Cardiac muscle cell (in vitro differentiated cells and primary cell): ENCODE measurements around the gene NKX3-2. TPM values are rescaled to one million over a fixed set of nuclear protein-coding genes. Genes with fewer than 3 reads are reported as not detected.

Experiments used
- DNase-seq, 2 donors: peaks; one replicate each; pipeline versions ENCODE4 v3.0.0 to v3.0.0-alpha.2; 2010 to 2017; ENCODE audit warnings: low read depth in 1 of 2, low spot score in 1 of 2
- H3K27ac ChIP-seq: fragments of 200-600 bp; sonication (generic); 2 replicates; pipeline ENCODE4 v1.5.1; 2016
- H3K27me3 ChIP-seq: fragments of 200-600 bp; sonication (generic); 2 replicates; pipeline ENCODE4 v1.6.0; 2016; ENCODE audit warnings: control low read depth
- H3K36me3 ChIP-seq: fragments of 200-600 bp; sonication (generic); 2 replicates; pipeline ENCODE4 v1.5.1; 2016; ENCODE audit warnings: control low read depth
- H3K4me1 ChIP-seq: fragments of 200-600 bp; sonication (generic); 2 replicates; pipeline ENCODE4 v1.8.1; 2017; ENCODE audit warnings: low read depth, mild to moderate bottlenecking, mixed run types
- H3K4me3 ChIP-seq: fragments of 200-600 bp; sonication (generic); 2 replicates; pipeline ENCODE4 v1.5.1; 2016; ENCODE audit warnings: mild to moderate bottlenecking
- H3K9me3 ChIP-seq: fragments of 200-600 bp; sonication (generic); 2 replicates; pipeline ENCODE4 v1.5.1; 2017; ENCODE audit warnings: low read depth, mild to moderate bottlenecking, control low read depth
- polyA plus RNA-seq: library from polyadenylated mRNA; unstranded; fragments of >200 nt; fragmentation: Nextera tagmentation; extraction: Ambion mirVana; gene quantifications from 2 replicates; pipeline ENCODE4 v1.2.1, GENCODE V29; 2016
- total RNA-seq: library from RNA; depleted of rRNA; stranded (reverse); fragments of >200 nt; gene quantifications from 2 replicates; pipeline ENCODE4 v1.2.3, GENCODE V29; 2016
- TF ChIP-seq, protein P1 (sequence below): IDR thresholded peaks from 2 replicates; pipeline ENCODE4 v1.5.1; 2012; ENCODE audit warnings: low read depth, mild to moderate bottlenecking, low read length

The NKX3-2 gene
- total and polyA plus RNA-seq, 2 experiments from 2014 or later: 0.45 TPM; not detected in 1

DNA sequence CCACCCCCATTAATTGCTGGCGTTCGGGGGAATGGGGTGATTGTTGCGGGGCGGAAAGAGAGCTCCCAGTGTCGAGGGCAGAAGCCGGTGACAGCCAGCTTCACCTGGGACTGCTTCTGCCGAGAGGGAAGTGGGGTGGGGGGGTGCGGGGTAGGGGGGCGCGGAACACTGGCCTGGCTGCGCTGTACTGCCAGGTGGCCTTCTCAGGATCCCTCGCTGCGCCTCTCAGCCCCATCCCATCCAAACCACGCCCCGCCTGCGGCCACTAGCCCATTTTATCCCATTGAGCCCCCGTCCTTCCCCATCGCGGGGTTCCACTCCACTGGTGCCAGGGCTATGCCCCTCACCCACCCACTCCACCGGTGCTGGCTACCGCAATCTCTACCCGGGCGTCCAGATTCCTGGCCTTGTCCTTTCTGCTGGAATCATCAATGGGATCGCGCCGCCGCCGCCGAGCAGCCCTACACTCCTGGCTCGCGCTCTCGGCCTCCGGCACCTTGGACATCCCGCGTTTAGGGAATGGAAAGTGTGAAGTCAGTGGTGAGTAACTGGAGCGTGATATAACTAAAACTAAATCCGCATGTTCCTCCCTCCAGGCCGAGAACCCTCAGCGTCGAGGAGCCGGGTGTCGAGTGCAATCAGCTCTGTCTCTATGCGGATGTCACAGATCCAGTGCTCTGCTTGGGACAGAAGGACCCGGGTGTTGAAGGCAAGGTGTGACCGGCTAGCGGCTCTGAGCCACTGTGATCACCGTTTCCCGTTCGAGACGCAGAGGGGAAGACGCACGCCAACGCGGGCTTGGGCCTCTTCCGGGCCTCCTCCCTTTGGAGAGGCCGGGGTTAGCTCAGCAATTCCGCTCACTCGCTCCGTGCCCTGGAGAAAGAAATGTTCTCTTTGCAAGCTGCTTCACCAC lies 20.5 kb downstream of the NKX3-2 start:
- no peak for DNase-seq
- no peaks in the 10 kb centered on the region for H3K9me3 ChIP-seq
- TF ChIP-seq, protein P1, sequence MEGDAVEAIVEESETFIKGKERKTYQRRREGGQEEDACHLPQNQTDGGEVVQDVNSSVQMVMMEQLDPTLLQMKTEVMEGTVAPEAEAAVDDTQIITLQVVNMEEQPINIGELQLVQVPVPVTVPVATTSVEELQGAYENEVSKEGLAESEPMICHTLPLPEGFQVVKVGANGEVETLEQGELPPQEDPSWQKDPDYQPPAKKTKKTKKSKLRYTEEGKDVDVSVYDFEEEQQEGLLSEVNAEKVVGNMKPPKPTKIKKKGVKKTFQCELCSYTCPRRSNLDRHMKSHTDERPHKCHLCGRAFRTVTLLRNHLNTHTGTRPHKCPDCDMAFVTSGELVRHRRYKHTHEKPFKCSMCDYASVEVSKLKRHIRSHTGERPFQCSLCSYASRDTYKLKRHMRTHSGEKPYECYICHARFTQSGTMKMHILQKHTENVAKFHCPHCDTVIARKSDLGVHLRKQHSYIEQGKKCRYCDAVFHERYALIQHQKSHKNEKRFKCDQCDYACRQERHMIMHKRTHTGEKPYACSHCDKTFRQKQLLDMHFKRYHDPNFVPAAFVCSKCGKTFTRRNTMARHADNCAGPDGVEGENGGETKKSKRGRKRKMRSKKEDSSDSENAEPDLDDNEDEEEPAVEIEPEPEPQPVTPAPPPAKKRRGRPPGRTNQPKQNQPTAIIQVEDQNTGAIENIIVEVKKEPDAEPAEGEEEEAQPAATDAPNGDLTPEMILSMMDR: no peak
- H3K4me3 ChIP-seq: no peak overlapping the region
- H3K27me3 ChIP-seq: peaks cover 100% of the 10 kb centered on the region
- H3K36me3 ChIP-seq: no peaks in the 10 kb centered on the region
- no peaks in the 10 kb centered on the region for H3K4me1 ChIP-seq
- no peak overlapping the region for H3K27ac ChIP-seq

DNA sequence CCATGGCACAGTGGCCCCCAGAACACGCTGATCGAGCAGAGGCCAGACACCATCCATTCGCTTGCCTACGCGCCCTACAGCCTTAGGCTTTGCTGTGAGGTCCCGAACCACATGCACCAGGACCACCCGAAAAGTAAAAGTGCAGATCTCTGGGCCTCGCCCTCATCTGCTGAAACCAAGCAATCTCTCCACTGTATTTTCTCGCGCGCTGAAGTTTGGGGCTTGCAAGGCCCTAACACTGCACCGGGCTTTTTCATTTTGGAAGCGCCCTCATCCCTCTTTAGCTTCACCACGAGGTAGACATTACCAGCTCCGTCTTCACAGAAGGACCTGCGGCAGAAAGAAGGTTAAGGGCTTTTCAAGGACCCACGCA lies 21.2 kb downstream of the NKX3-2 start:
- Histone ChIP-seq H3K4me3 (no peak overlapping the region), H3K36me3 (no peaks in the 10 kb centered on the region), H3K4me1 (no peaks in the 10 kb centered on the region), H3K27me3 (peaks cover 100% of the 10 kb centered on the region), H3K9me3 (no peaks in the 10 kb centered on the region), H3K27ac (no peak overlapping the region)
- DNase-seq: no peak
- TF ChIP-seq, protein P1: no peak

DNA sequence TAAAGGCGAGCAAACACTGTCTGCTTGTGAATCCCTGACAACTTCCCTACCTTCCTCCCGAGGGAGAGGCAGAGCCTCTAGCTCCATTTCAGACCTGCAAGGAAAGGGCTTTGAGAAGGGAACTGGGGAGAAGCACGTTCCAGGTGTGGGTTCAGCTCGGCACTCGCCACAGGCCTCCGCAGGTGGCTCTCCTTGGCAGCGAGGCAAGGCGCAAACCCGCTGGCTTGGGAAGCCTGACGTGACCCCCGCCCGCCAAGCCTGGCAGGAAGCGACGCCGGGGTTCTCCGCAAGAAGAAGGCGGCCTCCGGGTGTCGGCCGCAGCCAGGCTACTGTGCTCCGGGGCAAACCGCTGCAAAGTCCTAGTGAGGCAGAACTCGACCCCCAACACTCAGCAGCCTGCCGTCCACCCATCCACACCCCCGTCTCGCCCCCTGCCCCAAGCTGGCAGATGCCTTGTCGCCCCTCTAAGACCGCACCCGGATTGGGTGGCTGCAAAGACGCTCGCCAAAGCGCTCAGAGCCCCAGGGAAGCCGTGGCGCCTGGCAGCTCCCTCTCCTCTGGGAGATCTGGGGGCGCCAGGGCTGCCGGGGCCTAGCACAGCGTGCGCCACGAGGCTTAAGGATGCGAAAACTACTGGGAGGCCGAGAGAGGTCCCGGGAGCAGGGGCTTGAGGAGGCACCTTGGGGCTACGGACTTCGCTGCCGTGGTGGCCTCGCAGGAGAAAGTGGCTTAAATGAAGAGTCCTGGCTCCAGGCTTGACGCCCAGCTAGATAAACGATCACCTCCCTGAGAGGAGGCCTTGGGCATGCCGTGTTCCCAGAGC lies 21.8 kb downstream of the NKX3-2 start:
- no peaks in the 10 kb centered on the region for H3K4me1 ChIP-seq
- H3K27ac ChIP-seq: no peak overlapping the region
- no peaks in the 10 kb centered on the region for H3K9me3 ChIP-seq
- H3K27me3 ChIP-seq: peaks cover 97% of the 10 kb centered on the region
- no peak for DNase-seq
- H3K36me3 ChIP-seq: no peaks in the 10 kb centered on the region
- peak overlapping the region; percentile 5 for H3K4me3 ChIP-seq
- TF ChIP-seq, protein P1: no peak

DNA sequence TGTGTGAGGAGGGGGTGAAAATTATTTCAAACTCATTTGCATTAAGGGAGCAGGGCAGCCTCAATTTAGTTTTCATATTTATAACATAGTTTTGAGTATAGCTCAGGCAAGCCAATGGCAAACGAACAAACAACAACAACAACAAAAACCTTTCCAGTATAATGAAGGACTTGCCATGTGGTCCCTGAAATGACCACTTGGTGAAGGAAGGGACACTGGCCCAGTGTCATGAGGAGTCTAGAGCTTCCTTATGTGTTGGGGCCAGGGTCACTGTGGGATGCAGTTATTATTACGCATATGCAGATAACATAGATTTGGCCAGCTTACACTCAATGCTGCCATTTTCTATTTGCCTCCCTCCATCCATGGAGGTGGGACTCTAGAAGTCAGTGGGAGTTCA lies 23.3 kb downstream of the NKX3-2 start:
- Histone ChIP-seq H3K4me1 (no peaks in the 10 kb centered on the region), H3K4me3 (no peak overlapping the region), H3K9me3 (no peaks in the 10 kb centered on the region), H3K27me3 (peaks cover 94% of the 10 kb centered on the region), H3K27ac (no peak overlapping the region), H3K36me3 (no peaks in the 10 kb centered on the region)
- DNase-seq: no peak
- TF ChIP-seq, protein P1: no peak

DNA sequence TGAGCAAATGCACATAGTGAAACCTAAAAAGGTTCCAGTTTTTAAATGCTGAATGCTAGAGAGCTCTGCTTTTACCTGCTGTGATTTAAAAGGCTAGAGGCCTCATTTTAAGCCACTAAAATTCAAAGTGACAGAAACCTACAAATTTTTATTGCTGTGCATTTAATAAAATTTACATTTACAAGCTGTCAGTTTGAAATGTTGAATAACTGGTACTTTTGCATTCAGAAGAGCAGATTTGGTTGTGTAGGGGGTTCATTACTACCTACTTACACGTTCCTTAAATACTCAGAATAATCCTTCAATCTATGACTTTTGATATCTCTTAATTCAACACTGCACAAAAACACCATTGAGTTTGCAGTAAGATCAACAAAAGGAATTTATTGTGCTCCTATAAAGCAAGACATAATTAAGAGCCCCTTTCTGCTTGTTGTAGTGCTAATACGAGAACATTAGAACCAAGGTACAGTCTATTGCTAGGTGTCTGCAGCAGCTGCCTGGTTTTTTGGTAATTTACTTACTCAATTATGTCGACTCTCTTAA lies 27.9 kb downstream of the NKX3-2 start:
- H3K27me3 ChIP-seq: peaks cover 56% of the 10 kb centered on the region
- no peak for DNase-seq
- H3K27ac ChIP-seq: no peak overlapping the region
- no peak overlapping the region for H3K4me3 ChIP-seq
- no peaks in the 10 kb centered on the region for H3K9me3 ChIP-seq
- H3K4me1 ChIP-seq: no peaks in the 10 kb centered on the region
- TF ChIP-seq, protein P1: no peak
- no peaks in the 10 kb centered on the region for H3K36me3 ChIP-seq
